Tibial nerve (tissue), 4 donors: ENCODE results near the gene ATPAF1.

Source experiments
- CTCF ChIP-seq, 5 experiments: fragments of 200-600 bp in 3 of 5; fragments of 450-650 bp in 2 of 5; sonication (generic) in 3 of 5; IDR thresholded peaks; one replicate each; pipeline ENCODE4 v1.5.1; 2016 to 2019; ENCODE audit warnings: antibody characterized with exemption in 5 of 5, mild to moderate bottlenecking in 3 of 5, moderate library complexity in 2 of 5
- EP300 ChIP-seq, 2 donors: sonication (generic); formaldehyde crosslinking; IDR thresholded peaks; one replicate each; pipeline ENCODE4 v1.6.1; 2017; ENCODE audit warnings: antibody characterized with exemption in 2 of 2, mild to moderate bottlenecking in 1 of 2
- POLR2A ChIP-seq, 2 donors: fragments of 450-650 bp; IDR thresholded peaks; one replicate each; pipeline ENCODE4 v1.6.1; 2017; ENCODE audit warnings: antibody characterized with exemption in 2 of 2, mild to moderate bottlenecking in 2 of 2, moderate library complexity in 2 of 2

- no peak for TF ChIP-seq CTCF (IDR thresholded peaks at IDR 0.05)
- no peak for TF ChIP-seq POLR2A (IDR thresholded peaks at IDR 0.05)
- no peak for TF ChIP-seq EP300 (IDR thresholded peaks at IDR 0.05)
Measured at GRCh38 chr1:46601257-46602007, 66.7 kb downstream of the ATPAF1 start.
